ENCODE measurements around the gene ELOVL4. TPM values are rescaled to one million over a fixed set of nuclear protein-coding genes. Genes with fewer than 3 reads are reported as not detected.
A peak's percentile ranks its signal among the peaks of the same experiment; 100 is the strongest.

Gene ELOVL4
- total and polyA plus RNA-seq, 2 of the 13 experiments (the other 11 are each of a cell fraction or from before 2014, with no cell fraction given) = 0.04 TPM; not detected in 1

GRCh38 chr6:79984261-79984660, 36.9 kb upstream of the ELOVL4 start:
- peak; percentile 88 for ATAC-seq
- in situ Hi-C loops (cut with HindIII; ENCODE audit: extremely low pct_ligation_motif_present, low pct_unique_long_range_greater_than_20kb) = no loop called here
- intact Hi-C loops (cut with micrococcal nuclease; ENCODE audit: unreplicated experiment) = loop anchor here (1.0 kb wide), 1 partner anchor 36 kb away; no protein-coding TSS in a partner anchor

More at GRCh38 chr6:79984261-79984660, 36.9 kb upstream of the ELOVL4 start:
- Histone ChIP-seq H3K27me3 (ENCODE audit: control insufficient read depth in 1 of 2, insufficient read depth in 2 of 2, low read length in 2 of 2) (no peaks in the 10 kb centered on the region; a peak in 1 of 5 replicates), H3K79me2 (ENCODE audit: insufficient read depth, low read length) (no peaks in the 10 kb centered on the region), H2AFZ (ENCODE audit: low read length) (no peak overlapping the region), H3K4me2 (ENCODE audit: low read depth, low read length) (peak overlapping the region; percentile 65), H3K4me3 (replicated peaks in 1 of 3; ENCODE audit: insufficient read depth in 1 of 3, low read depth in 2 of 3, low read length in 3 of 3) (no peak overlapping the region; a peak in 1 of 6 replicates), H3K9me3 (ENCODE audit: low read length) (no peaks in the 10 kb centered on the region), H3K9ac (ENCODE audit: insufficient read depth, low read depth, low read length) (no peak overlapping the region), H3K36me3 (replicated peaks in 1 of 2; ENCODE audit: control insufficient read depth in 1 of 2, insufficient read depth in 2 of 2, low read length in 2 of 2) (no peaks in the 10 kb centered on the region), H3K27ac (ENCODE audit: extremely low read length, insufficient read depth, low read length) (no peak overlapping the region), H4K20me1 (ENCODE audit: insufficient read depth, low read length) (no peaks in the 10 kb centered on the region), H3K4me1 (ENCODE audit: insufficient read depth, low read length) (peaks cover 23% of the 10 kb centered on the region)
- ChIA-PET CTCF (ENCODE audit: low intra/inter-chr PET ratio, low total read pairs) (no interaction called here), POLR2A (no interaction called here)
- no TSS peak for BruUV-seq (replicated peaks)
- FAIRE-seq (no peak), DNase-seq (ENCODE audit: low spot score) (peak; percentile 14)
- TF ChIP-seq CTCF (CRISPR knock-in tag; IDR thresholded peaks at IDR 0.05) = peak; percentile 38; the same call in 1 of the 2 replicates
- no peak for TF ChIP-seq DMTF1 (CRISPR knock-in tag; IDR thresholded peaks at IDR 0.05)
- 3% methylated on average over 2 of the region's 2 CpGs for WGBS (ENCODE audit: low lambda C conversion rate)
